ENCODE measurements around the gene NAA35. TPM values are rescaled to one million over a fixed set of nuclear protein-coding genes. Genes with fewer than 3 reads are reported as not detected.

NAA35 gene
- total RNA-seq, 1 experiment from 2014 or later = 21.3 TPM

- in situ Hi-C loops (cut with HindIII; ENCODE audit: low pct_unique_long_range_greater_than_20kb, low sequenced_read_pairs) = no loop called here
Measured at GRCh38 chr9:85943757-85944430, 2.9 kb downstream of the NAA35 start.

DNA sequence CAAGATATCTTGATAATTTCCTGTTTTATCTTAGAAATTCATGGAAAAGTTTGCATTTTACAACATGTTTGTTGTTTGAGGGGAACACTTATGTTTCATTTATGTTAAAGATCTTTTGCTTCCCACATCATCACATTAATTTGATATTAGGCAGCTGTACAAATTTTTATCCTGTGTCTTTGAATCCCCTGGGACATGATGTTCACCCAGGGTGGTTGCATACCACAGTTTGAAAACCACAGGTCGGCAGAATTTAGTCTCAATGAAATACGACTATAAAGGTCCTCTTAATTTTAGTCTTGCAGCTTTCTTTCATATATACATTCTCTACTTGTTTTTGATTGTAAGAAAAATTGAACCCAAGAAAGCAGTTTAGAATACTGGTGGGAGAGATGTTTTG, 3.7 kb downstream of the NAA35 start:
- BruUV-seq (replicated peaks) = no TSS peak
- ATAC-seq (no peak), DNase-seq (ENCODE audit: low read depth, low spot score) (no peak)
- no peaks in the 10 kb centered on the region for H3K9me3 ChIP-seq (ENCODE audit: control insufficient read depth, insufficient read depth, low read depth, low read length)
- ChIA-PET CTCF (no interaction called here), POLR2A (no interaction called here)
- TF ChIP-seq, protein P1, sequence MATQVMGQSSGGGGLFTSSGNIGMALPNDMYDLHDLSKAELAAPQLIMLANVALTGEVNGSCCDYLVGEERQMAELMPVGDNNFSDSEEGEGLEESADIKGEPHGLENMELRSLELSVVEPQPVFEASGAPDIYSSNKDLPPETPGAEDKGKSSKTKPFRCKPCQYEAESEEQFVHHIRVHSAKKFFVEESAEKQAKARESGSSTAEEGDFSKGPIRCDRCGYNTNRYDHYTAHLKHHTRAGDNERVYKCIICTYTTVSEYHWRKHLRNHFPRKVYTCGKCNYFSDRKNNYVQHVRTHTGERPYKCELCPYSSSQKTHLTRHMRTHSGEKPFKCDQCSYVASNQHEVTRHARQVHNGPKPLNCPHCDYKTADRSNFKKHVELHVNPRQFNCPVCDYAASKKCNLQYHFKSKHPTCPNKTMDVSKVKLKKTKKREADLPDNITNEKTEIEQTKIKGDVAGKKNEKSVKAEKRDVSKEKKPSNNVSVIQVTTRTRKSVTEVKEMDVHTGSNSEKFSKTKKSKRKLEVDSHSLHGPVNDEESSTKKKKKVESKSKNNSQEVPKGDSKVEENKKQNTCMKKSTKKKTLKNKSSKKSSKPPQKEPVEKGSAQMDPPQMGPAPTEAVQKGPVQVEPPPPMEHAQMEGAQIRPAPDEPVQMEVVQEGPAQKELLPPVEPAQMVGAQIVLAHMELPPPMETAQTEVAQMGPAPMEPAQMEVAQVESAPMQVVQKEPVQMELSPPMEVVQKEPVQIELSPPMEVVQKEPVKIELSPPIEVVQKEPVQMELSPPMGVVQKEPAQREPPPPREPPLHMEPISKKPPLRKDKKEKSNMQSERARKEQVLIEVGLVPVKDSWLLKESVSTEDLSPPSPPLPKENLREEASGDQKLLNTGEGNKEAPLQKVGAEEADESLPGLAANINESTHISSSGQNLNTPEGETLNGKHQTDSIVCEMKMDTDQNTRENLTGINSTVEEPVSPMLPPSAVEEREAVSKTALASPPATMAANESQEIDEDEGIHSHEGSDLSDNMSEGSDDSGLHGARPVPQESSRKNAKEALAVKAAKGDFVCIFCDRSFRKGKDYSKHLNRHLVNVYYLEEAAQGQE (IDR thresholded peaks at IDR 0.05; ENCODE audit: insufficient read depth in 1 of 2, low read depth in 2 of 2, low read length in 1 of 2) = no peak
- TF ChIP-seq POLR2AphosphoS5 (IDR thresholded peaks at IDR 0.05; ENCODE audit: low read depth, low read length) (no peak), TCF7L2 (IDR thresholded peaks at IDR 0.05; ENCODE audit: low read depth, low read length) (no peak), SIN3A (IDR thresholded peaks at IDR 0.05; ENCODE audit: borderline replicate concordance, insufficient read depth, low read depth, low read length) (no peak)
- TF ChIP-seq, protein P2, sequence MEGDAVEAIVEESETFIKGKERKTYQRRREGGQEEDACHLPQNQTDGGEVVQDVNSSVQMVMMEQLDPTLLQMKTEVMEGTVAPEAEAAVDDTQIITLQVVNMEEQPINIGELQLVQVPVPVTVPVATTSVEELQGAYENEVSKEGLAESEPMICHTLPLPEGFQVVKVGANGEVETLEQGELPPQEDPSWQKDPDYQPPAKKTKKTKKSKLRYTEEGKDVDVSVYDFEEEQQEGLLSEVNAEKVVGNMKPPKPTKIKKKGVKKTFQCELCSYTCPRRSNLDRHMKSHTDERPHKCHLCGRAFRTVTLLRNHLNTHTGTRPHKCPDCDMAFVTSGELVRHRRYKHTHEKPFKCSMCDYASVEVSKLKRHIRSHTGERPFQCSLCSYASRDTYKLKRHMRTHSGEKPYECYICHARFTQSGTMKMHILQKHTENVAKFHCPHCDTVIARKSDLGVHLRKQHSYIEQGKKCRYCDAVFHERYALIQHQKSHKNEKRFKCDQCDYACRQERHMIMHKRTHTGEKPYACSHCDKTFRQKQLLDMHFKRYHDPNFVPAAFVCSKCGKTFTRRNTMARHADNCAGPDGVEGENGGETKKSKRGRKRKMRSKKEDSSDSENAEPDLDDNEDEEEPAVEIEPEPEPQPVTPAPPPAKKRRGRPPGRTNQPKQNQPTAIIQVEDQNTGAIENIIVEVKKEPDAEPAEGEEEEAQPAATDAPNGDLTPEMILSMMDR (IDR thresholded peaks at IDR 0.05) = no peak
- H3K27me3 ChIP-seq (ENCODE audit: control insufficient read depth, insufficient read depth, low read length) = no peaks in the 10 kb centered on the region
- no peak overlapping the region for H3K27ac ChIP-seq (ENCODE audit: low read length)
- H3K4me1 ChIP-seq (ENCODE audit: control insufficient read depth, insufficient read depth, low read length) = peaks cover 8% of the 10 kb centered on the region; the same call in 1 of the 2 replicates
- no peak overlapping the region for H3K4me3 ChIP-seq (ENCODE audit: low read depth in 2 of 2, low read length in 2 of 2)
- in situ Hi-C loops (cut with HindIII; ENCODE audit: low pct_unique_long_range_greater_than_20kb, low sequenced_read_pairs) = no loop called here
- intact Hi-C loops (cut with micrococcal nuclease; ENCODE audit: unreplicated experiment) = no loop called here
- H3K36me3 ChIP-seq (ENCODE audit: control insufficient read depth, insufficient read depth, low read length) = peaks cover 17% of the 10 kb centered on the region

More at GRCh38 chr9:85943757-85944430, 2.9 kb downstream of the NAA35 start:
- TF ChIP-seq, protein P1 (IDR thresholded peaks at IDR 0.05; ENCODE audit: insufficient read depth in 1 of 2, low read depth in 2 of 2, low read length in 1 of 2) = no peak
- TF ChIP-seq SIN3A (IDR thresholded peaks at IDR 0.05; ENCODE audit: borderline replicate concordance, insufficient read depth, low read depth, low read length) (no peak), TCF7L2 (IDR thresholded peaks at IDR 0.05; ENCODE audit: low read depth, low read length) (no peak), POLR2AphosphoS5 (IDR thresholded peaks at IDR 0.05; ENCODE audit: low read depth, low read length) (no peak)
- TF ChIP-seq, protein P2 (IDR thresholded peaks at IDR 0.05) = no peak
- peaks cover 17% of the 10 kb centered on the region for H3K36me3 ChIP-seq (ENCODE audit: control insufficient read depth, insufficient read depth, low read length)
- BruUV-seq (replicated peaks) = no TSS peak
- H3K4me3 ChIP-seq (ENCODE audit: low read depth in 2 of 2, low read length in 2 of 2) = no peak overlapping the region
- H3K9me3 ChIP-seq (ENCODE audit: control insufficient read depth, insufficient read depth, low read depth, low read length) = no peaks in the 10 kb centered on the region
- ChIA-PET CTCF (no interaction called here), POLR2A (no interaction called here)
- H3K4me1 ChIP-seq (ENCODE audit: control insufficient read depth, insufficient read depth, low read length) = peaks cover 8% of the 10 kb centered on the region; the same call in 1 of the 2 replicates
- H3K27me3 ChIP-seq (ENCODE audit: control insufficient read depth, insufficient read depth, low read length) = no peaks in the 10 kb centered on the region
- no peak overlapping the region for H3K27ac ChIP-seq (ENCODE audit: low read length)
- DNase-seq (ENCODE audit: low read depth, low spot score) = no peak
- ATAC-seq = no peak
- intact Hi-C loops (cut with micrococcal nuclease; ENCODE audit: unreplicated experiment) = no loop called here

All from Panc1 (cell line).